RCC 7860 (cell line): ENCODE measurements around the gene P4HB.

ENCODE experiments used
- DNase-seq: peaks from one replicate; pipeline ENCODE4 v3.0.0-alpha.2; 2015; ENCODE audit warnings: low spot score
- FAIRE-seq: peaks from 2 replicates; lab custom pipeline; 2012; peaks lifted over from hg19 to GRCh38; lab: Jason Lieb, UNC

P4HB gene

GRCh38 chr17:81898029-81898866 lies 37.9 kb upstream of the P4HB start:
- peak; percentile 79 for FAIRE-seq
- DNase-seq, result peak; percentile 88

GRCh38 chr17:81895400-81895799 lies 35.1 kb upstream of the P4HB start:
- no peak for DNase-seq
- no peak for FAIRE-seq

GRCh38 chr17:81891303-81891552 lies 30.9 kb upstream of the P4HB start:
- FAIRE-seq (no peak), DNase-seq (no peak)

- DNase-seq (peak; percentile 6), FAIRE-seq (no peak)
Observed at GRCh38 chr17:81890447-81891302, 30.3 kb upstream of the P4HB start.

- FAIRE-seq (no peak), DNase-seq (no peak)
Observed at GRCh38 chr17:81889602-81890001, 29.3 kb upstream of the P4HB start.

GRCh38 chr17:81888988-81889595 lies 28.8 kb upstream of the P4HB start:
- no peak for DNase-seq
- FAIRE-seq, result no peak

- no peak for DNase-seq
- FAIRE-seq, result no peak
Observed at GRCh38 chr17:81888105-81888987, 28.0 kb upstream of the P4HB start.

GRCh38 chr17:81885869-81886548 lies 25.7 kb upstream of the P4HB start:
- FAIRE-seq (peak; percentile 97), DNase-seq (peak; percentile 99)

GRCh38 chr17:81885454-81885853 lies 25.1 kb upstream of the P4HB start:
- DNase-seq (no peak), FAIRE-seq (no peak)

- DNase-seq (no peak), FAIRE-seq (no peak)
Observed at GRCh38 chr17:81884968-81885367, 24.6 kb upstream of the P4HB start.

- FAIRE-seq, result no peak
- no peak for DNase-seq
Observed at GRCh38 chr17:81884520-81884919, 24.2 kb upstream of the P4HB start.

GRCh38 chr17:81879121-81879520 lies 18.8 kb upstream of the P4HB start:
- no peak for FAIRE-seq

GRCh38 chr17:81878294-81878693 lies 18.0 kb upstream of the P4HB start:
- FAIRE-seq (no peak), DNase-seq (no peak)

More at GRCh38 chr17:81879121-81879520, 18.8 kb upstream of the P4HB start:
- DNase-seq, result no peak

- no peak for FAIRE-seq
- DNase-seq, result no peak
Observed at GRCh38 chr17:81877569-81877968, 17.2 kb upstream of the P4HB start.

- DNase-seq, result peak; percentile 81
- no peak for FAIRE-seq
Observed at GRCh38 chr17:81871387-81872230, 11.3 kb upstream of the P4HB start.

- DNase-seq (no peak), FAIRE-seq (no peak)
Observed at GRCh38 chr17:81870981-81871386, 10.6 kb upstream of the P4HB start, which contains the start of gene ARHGDIA. Gene ARHGDIA (minus strand): TSS chr17:81871337. CDS start chr17:81869930, 1,407 bp downstream.

GRCh38 chr17:81870131-81870980 lies 10.0 kb upstream of the P4HB start:
- peak; percentile 41 for DNase-seq
- no peak for FAIRE-seq
